ENCODE measurements around the gene LMTK2.
"Not testable (repeated sequence)": the region's sequence is repeated elsewhere in the genome, so short reads cannot be mapped to it uniquely, and the experiment has no call there.

The LMTK2 gene

DNA sequence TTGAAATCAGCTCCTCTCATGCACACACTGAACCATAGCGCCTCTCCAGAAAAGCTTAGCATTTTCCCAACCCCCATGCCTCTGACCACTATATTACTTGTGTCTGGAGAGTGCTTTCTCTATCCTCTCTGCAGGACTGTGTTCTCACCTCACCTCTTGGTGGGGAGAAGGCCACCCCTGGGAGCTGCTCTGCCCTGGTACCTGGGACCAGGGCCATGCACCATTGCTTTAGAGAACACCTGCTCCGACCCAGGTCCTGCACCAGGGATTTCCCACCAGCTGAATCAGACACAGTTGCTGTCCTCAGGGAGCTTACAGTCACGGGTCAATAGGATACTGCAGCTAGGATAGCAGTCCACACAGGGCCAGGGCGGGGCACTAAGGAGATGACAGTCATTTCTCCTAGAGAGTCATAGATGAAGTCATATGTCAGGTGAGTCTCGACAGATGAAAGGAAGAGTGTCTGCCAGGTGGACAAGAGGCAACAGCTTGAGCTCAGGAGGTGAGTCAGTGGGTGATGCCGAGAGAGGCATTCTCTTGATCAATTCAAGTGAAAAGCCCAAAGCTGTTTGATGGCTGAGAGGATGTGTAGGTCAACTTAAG is 619 bp upstream of the LMTK2 start:
- no peak for DNase-seq

DNA sequence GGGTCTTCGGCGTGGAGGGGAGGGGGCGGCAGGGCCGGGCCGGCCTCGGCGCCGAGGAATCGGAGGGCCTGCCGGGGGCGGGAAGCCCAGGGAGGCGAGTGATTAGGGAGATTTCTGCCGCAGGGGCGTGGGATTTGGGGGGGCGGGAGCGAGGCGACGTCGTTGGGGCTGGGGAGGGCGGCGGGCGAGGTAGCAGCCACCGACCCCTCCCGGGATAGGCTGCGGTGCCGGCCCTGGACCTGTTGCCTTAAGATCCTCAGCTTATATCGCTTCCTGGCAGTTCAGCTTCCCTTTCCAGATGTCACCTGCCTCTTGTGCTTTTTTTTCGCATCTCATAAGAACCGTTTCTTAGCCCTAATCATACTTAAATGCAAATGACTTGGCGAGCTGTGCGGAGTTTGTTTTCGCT is 655 bp downstream of the LMTK2 start:
- peak in 1 of 2 donors; percentile 26 for DNase-seq

DNA sequence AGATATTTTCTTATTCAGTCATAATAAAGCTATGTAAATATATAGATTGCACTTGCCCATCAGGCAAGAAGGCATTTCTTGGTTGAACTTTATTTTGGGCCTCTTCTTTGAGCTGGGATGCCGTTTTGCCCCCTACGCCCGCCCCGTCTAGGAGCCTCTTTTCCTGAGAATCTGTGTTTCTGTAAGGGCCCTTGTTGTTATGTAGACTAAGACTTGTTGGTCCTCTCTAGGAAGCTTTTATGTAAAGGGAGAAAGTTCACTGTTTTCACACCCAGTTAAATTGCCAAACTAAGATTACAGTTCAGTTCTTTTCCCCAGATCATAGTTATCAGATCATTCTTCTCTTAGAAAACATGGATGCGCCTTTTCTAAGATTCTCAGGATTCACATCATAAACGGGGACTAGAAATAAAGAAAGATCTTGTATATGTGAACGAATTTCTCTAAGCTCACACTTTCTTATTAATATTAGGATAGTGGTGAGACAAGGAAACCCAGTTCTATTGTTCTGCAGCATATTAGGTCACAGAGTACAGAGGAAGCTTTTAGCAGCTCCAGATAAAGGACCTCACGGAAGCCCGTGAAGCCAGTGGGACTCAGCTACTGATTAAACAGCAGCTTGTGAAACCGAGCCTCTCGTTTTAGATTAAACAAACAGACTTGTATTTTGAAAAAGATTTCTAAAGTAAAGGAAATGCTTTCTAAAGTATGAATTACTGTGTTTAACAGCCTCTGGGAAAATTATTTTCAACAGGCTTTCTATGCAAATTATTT is 3.8 kb downstream of the LMTK2 start:
- no peak for DNase-seq

DNA sequence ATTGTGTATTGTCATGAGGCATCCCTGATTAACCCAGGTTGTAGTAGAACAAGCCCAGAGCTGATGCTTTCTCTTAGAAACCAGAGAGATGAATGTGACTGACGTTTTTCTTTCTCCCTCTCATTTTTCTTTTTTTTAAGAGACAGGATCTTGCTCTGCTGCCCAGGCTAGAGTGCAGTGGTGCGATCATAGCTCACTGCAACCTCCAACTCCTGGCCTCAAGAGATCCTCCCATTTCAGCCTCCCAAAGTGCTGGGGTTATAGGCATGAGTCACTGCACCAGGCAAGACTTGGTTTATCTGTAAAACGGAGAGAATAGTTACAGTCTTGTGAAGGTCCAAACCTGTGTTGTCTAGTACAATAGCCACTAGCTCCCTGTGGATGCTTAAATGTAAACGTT is 5.4 kb downstream of the LMTK2 start:
- no peak for DNase-seq

DNA sequence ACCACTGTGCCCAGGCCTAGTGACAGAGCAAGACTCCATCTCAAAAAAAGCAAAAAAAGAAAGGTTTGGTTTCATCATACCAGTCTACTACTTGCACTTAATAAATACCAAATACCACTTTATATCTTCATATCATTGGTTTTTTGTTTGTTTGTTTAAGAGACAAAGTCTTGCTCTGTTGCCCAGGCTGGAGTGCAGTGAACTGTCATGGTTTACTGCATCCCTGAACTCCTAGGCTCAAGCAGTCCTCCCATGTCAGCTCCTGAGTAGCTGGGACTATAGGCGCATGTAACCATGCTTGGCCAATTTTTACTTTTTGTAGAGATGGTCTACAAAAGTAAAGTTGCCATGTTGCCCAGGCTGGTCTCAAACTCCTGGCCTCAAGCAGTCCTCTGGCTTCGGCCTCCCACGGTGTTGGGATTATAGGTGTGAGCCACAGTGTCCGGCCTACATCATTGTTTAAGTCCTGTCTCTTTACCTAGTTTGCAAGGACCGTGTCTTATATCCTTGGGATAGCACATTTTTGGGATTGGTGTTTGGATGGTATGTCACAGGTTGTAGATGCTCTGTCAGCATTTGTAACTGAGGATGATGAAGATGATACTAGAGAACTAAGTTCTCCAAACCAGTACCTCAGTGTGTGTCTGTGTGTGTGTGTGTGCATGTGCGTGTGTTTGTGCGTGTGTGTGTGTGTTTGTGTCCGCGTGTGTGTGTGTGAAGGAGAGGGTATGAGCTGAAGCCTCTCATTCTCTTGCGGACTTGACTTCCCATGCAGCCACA is 9.3 kb downstream of the LMTK2 start:
- no peak for DNase-seq

DNA sequence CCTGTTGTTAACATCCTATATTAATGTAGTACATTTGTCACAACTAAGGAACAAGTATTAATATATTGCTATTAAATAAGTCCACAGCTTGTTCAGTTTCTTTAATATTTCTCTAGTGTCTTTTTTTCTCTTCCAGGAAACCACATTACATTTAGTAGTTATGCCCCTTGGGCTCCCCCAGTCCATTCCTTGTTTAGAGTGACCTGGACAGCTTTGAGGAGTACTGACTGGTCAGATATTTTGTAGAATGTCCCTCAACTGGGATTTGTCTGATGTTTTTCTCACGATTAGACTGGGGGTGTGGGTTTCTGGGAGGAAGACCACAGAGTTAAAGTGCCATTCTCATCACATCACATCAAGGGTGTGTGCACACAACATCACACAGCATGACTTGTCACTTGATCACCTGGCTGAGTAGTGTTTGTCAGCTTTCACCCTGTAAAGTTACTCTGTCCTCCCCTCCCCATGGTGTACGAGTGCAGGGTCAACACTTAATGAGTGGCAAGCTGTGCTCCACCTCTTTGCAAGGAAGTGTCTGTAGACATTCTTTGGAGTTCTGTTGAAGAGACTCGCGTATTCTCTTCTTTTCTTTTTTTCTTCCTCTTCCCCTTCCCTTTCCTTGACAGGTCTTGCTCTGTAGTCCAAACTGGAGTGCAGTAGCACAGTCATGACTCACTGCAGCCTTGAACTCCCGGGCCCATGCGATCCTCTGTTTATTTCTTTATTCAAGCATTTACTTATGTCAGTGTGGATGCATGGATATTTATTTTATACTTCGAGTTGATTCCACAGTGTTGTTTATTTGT is 10.2 kb downstream of the LMTK2 start:
- no peak for DNase-seq

DNA sequence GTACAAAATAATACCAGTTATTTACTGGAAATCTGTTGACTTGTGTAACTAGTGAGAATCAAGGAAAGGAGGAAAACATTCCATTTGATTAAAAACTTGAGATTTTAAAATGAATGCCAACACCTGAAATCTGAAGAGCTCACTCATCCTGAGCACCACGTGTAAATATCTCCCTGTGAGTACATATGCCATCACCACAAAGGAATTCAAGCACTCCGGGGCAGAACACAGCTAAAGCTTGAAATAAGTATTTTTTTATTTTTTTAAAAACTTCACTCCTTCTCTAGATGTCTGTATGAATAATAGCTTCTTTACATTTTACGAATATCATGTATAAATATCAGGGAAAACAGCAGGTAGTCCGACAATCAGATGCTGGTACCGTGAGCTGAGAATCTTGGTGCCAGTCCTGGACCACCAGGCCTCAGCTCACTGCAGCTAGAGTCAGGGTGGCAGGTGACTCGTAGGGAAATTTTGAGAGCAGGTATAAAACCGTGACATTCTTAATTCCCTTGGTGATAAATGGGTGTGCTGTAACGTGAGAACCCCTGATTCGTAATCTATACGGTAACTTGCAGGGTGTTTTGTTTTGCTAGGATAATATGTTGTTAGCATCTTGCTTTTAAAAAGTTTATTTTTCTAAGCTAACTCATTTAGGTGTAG is 12.7 kb downstream of the LMTK2 start:
- no peak for DNase-seq

DNA sequence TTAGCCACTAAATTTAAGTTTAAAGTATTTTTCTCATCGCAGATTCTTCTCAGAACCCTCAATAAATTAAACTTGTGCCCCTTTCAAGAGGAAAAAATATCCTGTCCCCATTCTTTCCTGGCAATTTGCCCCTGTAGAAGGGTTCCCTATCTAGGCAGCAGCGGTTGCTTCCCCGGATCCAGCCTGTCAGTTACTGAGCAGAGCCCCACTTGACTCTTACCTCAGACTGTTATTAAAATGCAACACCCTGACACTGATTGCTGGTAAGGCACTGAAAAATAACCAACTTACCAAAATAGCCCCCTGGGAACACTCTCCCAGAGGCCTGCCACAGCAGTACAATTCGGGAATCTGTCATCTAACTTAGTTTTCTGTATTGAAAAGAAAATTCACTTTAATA is 13.9 kb downstream of the LMTK2 start:
- DNase-seq, result no peak

DNA sequence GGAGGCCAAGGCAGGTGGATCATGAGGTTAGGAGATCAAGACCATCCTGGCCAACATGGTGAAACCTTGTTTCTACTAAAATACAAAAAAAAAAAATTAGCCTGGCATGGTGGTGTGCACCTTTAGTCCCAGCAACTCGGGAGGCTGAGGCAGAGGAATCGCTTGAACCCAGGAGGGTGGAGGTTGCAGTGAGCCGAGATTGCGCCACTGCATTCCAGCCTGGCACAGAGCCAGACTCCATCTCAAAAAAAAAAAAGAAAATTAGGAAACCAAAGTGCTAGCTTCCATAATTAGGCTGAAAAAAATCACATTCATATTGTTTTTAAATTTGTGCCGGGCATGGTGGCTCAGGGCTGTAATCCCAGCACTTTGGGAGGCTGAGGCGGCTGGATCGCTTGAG is 14.7 kb downstream of the LMTK2 start:
- not testable (repeated sequence) for DNase-seq

DNA sequence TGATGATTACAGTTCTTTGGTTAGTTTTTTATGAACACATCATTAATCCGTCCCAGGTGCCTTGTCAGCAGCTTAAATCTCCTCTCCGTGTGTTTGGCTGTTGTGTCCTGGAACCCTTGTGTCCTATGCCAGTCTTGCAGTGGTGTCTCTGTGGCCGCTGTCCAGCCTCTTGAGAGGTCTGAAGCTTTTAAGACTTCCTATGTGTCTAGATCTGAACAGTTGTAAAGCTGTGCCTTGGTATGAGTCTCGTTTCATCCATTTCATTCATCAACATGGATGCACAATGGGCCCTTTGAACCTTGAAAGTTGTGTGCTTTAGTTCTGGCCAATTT is 16.7 kb downstream of the LMTK2 start:
- no peak for DNase-seq

DNA sequence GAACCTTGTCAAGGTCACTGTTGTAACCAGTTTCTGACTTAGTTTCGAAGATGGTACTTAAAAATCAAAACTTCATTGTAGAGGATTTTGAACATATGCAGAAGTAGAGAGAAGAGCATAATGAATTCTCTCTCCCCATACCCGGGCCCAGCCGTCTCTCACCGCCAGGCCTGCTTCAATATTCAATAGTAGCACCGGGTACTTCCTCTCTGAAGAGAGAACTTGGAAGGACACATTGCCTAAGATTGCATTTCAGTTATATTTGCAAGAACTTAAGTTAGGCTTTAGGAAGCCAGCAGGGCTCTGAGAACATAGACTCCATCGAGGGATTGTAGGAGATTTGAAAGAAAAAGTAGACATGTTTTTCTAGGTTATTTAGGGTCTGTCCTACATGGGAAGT is 19.1 kb downstream of the LMTK2 start:
- peak; percentile 75 to 86 for DNase-seq

DNA sequence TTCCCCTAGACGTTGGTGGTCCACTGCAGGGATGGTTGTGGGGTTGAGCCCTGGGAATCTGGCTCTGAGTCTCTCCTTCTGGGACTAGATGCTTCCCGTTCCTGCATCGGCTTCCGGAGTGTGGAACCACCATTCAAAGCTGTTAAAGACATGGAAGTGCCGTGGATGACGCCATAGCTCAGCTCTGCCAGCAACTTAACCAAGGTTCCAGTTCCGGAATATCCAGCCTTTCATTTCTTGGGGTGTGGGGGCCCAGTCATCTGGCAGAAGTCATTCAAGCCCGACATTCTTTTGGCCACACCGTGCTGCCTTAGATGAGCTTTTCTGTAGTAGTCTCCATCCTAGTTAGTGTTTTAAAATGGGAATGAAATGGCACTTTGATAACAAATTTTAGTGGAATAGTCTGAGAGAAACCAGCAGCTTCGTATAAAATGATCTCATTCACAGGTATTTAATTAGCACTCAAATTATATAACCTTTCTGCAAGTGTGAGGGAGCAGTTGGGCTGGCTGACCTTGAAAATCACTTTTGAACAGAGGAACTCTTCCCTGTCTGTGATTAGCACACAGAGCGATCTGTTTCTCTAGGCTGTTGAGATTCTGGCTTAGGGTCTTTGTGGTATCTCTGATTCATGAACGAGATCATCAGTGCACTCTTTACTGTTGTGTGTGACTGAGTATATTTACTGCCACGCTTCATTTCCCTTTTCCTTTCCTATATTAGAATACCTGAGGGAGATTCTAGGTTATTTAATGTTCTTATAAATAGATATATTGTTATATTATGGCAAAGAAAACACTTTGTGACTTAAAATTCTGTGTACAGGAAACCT is 19.9 kb downstream of the LMTK2 start:
- DNase-seq, result no peak

DNA sequence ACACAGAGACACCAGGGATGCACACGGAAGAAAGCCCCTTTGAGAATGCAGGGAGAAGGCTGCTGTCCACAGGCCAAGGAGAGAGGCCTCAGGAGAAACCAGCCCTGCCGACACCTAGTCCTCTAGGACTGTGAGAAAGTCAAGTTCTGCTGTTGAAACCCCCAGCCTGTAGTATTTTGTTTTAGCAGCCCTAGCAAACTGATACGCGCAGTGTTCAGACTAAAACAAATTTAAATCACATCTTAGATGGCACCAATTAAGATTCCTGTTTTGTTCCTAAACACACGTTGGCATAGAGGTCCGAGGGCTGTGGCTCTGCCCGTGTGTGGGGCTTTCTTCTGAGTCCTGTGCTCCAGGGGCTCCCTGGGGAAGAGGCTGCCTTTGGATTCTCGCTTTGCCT is 21.7 kb downstream of the LMTK2 start:
- no peak for DNase-seq

DNA sequence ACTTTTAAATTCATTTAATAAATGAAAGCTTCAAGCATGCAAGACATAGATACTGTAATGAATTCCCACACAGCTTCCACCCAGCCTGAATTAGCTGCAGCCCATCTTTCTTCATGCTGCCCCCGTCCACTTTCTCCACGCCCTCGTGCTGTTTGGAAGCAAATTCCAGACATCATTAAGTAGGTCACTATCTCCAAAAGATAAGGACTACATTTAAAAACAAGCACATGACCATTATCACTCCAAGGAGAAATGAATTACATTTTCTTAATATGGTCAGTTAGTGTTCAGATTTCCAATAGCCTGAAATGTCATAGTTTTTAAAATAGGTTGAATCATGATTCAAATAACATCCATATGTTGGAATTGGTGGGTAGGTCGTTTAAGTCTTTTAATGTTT is 24.3 kb downstream of the LMTK2 start:
- DNase-seq, result no peak

DNA sequence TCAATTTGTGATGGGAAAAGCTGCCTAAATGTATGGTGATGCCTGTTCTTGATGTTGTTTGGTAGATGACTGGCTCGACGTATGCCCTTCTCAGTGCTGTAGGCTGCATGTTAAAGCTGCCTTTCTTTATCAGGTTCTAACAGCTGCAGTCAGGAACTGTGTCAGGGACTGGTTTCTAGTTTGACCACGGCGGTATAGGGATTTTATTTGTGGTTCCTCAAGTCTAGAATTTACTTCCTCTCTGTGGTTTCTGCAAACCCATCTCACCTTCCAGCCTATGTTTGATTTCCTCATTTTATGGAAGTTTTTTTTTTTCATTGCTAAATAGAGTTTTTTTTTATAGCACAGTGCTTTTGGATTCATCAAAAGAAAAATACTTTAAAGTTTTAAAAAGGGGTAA is 26.5 kb downstream of the LMTK2 start:
- DNase-seq, result peak; percentile 82 to 88

DNA sequence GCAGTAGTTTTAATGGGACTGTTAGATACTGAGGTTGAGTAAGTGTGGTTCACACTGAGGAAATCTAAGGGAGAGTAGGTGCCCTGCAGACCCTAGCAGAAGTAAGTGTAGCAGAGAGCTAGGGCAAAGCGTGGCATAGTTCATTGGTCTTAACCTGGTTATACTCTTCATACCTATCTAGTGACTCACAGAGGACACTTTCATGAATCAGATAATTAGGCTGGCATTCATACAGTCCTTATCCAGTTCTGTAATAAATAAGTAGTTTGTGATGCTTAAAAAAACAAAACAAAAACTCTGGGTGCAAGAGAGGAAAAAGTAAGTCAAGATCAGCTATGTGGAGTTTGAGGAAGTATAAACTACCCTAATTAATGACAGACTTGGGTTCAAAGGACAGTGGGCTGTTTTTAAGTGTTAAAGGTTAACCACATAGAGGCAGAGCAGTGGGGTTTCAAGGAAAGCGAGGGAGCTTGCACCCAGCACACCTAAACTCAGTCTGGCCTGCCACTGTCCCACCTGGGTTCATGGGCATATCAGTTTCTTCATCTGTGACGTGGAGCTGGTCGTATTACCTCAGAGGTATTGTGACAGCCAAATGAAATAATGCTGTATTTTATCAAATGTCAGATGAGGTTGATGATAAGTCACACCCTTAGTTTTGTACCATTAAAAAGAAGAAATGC is 27.1 kb downstream of the LMTK2 start:
- peak; percentile 8 to 26 for DNase-seq

DNA sequence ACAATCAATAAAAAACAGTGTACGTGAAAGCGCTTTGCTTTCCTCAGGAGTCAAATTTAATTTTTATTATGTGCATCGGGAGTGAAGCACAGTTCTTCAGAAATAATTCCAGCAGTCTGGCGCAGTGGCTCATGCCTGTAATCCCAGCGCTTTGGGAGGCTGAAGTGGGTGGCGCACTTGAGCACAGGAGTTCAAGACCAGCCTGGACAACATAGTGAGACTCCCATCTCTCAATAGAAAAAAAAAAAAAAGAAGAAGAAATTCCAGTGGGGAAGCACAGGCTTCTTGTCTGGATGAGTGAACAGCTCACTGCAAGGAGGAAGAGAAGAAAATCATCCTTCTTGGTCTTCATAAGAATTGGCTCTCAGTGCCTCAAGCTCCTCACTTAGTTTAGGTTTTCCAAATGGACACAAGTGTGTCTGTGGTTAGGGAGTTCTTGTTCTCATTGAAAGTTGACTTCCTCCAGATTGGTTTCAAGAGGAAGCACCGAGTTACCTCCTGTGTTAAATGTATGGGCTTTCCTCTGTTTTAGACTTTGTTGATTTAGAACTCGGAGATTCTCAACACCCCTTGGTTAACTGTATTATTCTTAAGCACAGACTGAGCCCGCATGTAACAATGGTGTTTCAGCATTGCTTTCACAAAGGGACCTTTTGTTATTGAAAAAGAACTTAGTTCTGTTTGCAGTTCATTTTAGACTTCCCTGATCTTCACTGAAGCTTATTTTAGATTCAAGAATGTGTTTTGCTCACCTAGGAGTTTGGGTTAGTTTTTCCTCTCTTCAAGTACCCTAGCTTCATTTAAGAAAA is 28.0 kb downstream of the LMTK2 start:
- DNase-seq, result peak; percentile 13 to 20

DNA sequence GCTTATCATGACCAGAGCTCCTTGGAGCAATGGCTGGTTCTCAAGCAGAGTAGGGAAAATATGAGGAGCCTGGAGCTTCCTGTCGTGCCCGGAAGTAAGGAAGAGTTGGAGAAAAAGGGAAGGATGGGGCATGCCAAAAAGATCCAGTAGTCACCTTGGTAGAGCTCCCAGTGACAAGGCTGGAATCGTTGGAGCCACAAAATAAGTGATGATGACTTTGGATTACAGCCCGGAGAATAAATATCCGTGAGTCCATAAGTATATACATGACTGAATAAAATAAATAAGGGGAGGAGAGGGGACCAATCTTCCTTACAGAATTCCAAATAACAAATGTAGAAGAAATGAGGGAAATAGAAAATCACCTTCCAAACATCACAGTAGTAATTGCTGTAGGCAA is 29.3 kb downstream of the LMTK2 start:
- no peak for DNase-seq

DNA sequence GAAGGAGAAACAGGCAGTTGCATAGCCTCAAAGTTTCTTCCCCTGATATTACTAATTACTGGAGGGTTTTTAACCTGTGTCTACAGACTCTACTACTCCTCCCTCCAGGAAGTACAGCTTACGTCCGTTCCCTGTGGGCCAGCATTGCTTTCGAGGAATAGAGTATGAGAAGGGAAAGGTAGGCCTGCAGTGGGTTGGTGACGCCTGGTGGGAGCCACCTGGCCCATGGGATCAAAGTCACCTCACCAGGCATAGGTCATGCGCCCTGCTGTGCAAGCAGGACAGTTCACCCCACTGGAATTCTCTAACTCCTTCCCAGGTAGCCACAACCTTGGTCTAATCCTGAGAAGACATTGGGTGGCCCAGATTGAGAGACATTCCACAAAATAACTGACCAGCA is 29.8 kb downstream of the LMTK2 start:
- no peak for DNase-seq
